MM.1S (cell line): Measurements from ENCODE around the gene ENDOV.

Experiments used
- DNase-seq: peaks from one replicate; pipeline ENCODE4 v3.0.0-alpha.2; 2015
- H2AFZ ChIP-seq: fragments of 300-600 bp; sonication (generic); 2 replicates; pipeline ENCODE4 v1.6.0; 2016; ENCODE audit warnings: antibody characterized with exemption, low read length
- H3F3A ChIP-seq: fragments of 300-600 bp; sonication (generic); 2 replicates; pipeline ENCODE4 v1.6.1; 2016; ENCODE audit warnings: mild to moderate bottlenecking, antibody characterized with exemption, low read length, moderate library complexity, mixed read lengths; ENCODE audit not compliant: insufficient read depth
- H3K27ac ChIP-seq: fragments of 300-600 bp; sonication (generic); 2 replicates; pipeline ENCODE4 v1.5.1; 2016; ENCODE audit warnings: mild to moderate bottlenecking, low read length
- H3K27me3 ChIP-seq: fragments of 300-600 bp; sonication (generic); replicated peaks from 2 replicates; pipeline ENCODE4 v1.6.0; 2016; ENCODE audit warnings: low read length; ENCODE audit not compliant: insufficient read depth
- H3K36me3 ChIP-seq: fragments of 300-600 bp; sonication (generic); replicated peaks from 2 replicates; pipeline ENCODE4 v1.6.1; 2016; ENCODE audit warnings: mild to moderate bottlenecking, low read length, mixed read lengths; ENCODE audit not compliant: insufficient read depth
- H3K4me1 ChIP-seq: fragments of 300-600 bp; sonication (generic); 2 replicates; pipeline ENCODE4 v1.6.1; 2016; ENCODE audit warnings: low read length, mixed read lengths
- H3K4me2 ChIP-seq: fragments of 300-600 bp; sonication (generic); 2 replicates; pipeline ENCODE4 v1.6.0; 2016; ENCODE audit warnings: low read depth, low read length
- H3K4me3 ChIP-seq: fragments of 300-600 bp; sonication (generic); 2 replicates; pipeline ENCODE4 v1.5.1; 2016; ENCODE audit warnings: low read length, mixed read lengths
- H3K79me2 ChIP-seq: fragments of 300-600 bp; sonication (generic); 2 replicates; pipeline ENCODE4 v1.6.1; 2016; ENCODE audit warnings: mixed run types, low read length, mixed read lengths
- H3K9ac ChIP-seq: fragments of 300-600 bp; sonication (generic); 2 replicates; pipeline ENCODE4 v1.6.1; 2016; ENCODE audit warnings: low read length, mixed read lengths
- H3K9me2 ChIP-seq: fragments of 300-600 bp; sonication (generic); replicated peaks from 2 replicates; pipeline ENCODE4 v1.6.1; 2016; ENCODE audit warnings: mild to moderate bottlenecking, low read length, mixed read lengths; ENCODE audit not compliant: insufficient read depth
- H3K9me3 ChIP-seq: fragments of 300-600 bp; sonication (generic); replicated peaks from 2 replicates; pipeline ENCODE4 v1.6.1; 2016; ENCODE audit warnings: mild to moderate bottlenecking, low read length, mixed read lengths; ENCODE audit not compliant: insufficient read depth
- H4K20me1 ChIP-seq: fragments of 300-600 bp; sonication (generic); 2 replicates; pipeline ENCODE4 v1.6.1; 2016; ENCODE audit warnings: mild to moderate bottlenecking, low read length, moderate library complexity, mixed read lengths; ENCODE audit not compliant: insufficient read depth
- EZH2 ChIP-seq: fragments of 300-600 bp; sonication (generic); optimal IDR thresholded peaks from 2 replicates; pipeline ENCODE3; 2017; ENCODE audit warnings: low read depth, mild to moderate bottlenecking, antibody characterized with exemption, low read length, mixed read lengths
- EZH2phosphoT487 ChIP-seq: fragments of 300-600 bp; sonication (generic); IDR thresholded peaks from 2 replicates; pipeline ENCODE4 v1.6.1; 2018; ENCODE audit warnings: antibody characterized with exemption, low read length
- TF ChIP-seq, protein P1 (sequence below): fragments of 300-600 bp; sonication (generic); IDR thresholded peaks from 2 replicates; pipeline ENCODE4 v1.5.1; 2016; ENCODE audit warnings: antibody characterized with exemption, low read length, mixed read lengths

The ENDOV gene

DNA sequence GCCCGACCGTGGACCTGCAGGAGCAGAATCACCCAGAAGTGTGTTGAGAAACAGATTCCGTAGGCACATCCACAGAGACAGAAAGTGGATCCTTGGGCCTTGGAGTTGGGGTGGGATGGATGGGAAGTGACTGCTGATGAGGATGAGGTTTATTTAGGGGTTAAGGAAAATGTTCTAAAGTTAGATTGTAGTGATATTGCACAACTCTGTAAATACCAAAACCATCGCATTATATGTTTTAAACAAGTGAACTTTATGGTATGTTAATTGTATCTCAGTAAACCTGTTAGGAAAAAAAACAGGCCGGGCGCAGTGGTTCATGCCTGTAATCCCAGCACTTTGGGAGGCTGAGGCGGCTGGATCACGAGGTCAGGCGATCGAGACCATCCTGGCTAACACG is 3.6 kb downstream of the ENDOV start:
- no peak overlapping the region for H2AFZ ChIP-seq
- H3K9me3 ChIP-seq, result no peaks in the 10 kb centered on the region

DNA sequence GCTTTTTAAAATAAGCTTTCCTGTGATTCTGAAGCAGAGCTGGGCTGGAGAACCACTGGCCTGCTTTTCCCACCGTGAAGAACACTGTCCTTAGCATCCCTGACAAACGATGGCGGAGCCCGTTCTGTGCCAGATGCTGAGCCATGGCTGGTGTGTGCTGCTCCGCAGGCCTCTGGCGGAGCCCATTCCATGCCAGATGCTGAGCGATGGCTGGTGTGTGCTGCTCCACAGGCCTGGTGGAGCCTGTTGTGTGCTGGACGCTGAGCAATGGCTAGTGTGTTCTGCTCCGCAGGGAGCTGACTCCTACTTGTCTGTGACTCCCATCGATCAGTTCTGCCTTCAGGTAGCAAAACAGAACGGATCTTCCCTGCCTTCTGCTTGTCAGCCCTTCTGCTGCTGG is 4.3 kb downstream of the ENDOV start:
- Histone ChIP-seq H3K4me3 (no peak overlapping the region), H3F3A (no peaks in the 10 kb centered on the region), H3K9ac (no peak overlapping the region), H4K20me1 (no peaks in the 10 kb centered on the region), H3K36me3 (no peaks in the 10 kb centered on the region), H3K79me2 (0 out of 2 replicates have a peak, but pooled peaks cover 4% of the 10 kb centered on the region), H3K4me1 (no peaks in the 10 kb centered on the region), H3K4me2 (no peak overlapping the region), H3K27me3 (peaks cover 7% of the 10 kb centered on the region), H3K27ac (no peak overlapping the region), H2AFZ (no peak overlapping the region), H3K9me2 (no peaks in the 10 kb centered on the region), H3K9me3 (no peaks in the 10 kb centered on the region)
- no peak for DNase-seq
- TF ChIP-seq, protein P1, sequence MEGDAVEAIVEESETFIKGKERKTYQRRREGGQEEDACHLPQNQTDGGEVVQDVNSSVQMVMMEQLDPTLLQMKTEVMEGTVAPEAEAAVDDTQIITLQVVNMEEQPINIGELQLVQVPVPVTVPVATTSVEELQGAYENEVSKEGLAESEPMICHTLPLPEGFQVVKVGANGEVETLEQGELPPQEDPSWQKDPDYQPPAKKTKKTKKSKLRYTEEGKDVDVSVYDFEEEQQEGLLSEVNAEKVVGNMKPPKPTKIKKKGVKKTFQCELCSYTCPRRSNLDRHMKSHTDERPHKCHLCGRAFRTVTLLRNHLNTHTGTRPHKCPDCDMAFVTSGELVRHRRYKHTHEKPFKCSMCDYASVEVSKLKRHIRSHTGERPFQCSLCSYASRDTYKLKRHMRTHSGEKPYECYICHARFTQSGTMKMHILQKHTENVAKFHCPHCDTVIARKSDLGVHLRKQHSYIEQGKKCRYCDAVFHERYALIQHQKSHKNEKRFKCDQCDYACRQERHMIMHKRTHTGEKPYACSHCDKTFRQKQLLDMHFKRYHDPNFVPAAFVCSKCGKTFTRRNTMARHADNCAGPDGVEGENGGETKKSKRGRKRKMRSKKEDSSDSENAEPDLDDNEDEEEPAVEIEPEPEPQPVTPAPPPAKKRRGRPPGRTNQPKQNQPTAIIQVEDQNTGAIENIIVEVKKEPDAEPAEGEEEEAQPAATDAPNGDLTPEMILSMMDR, result no peak
- TF ChIP-seq EZH2phosphoT487 (no peak), EZH2 (no peak)

More for the DNA sequence above, 3.6 kb downstream of the ENDOV start:
- DNase-seq, result no peak
- H3K4me2 ChIP-seq, result no peak overlapping the region
- peaks cover 10% of the 10 kb centered on the region for H3K27me3 ChIP-seq
- H3K36me3 ChIP-seq, result no peaks in the 10 kb centered on the region
- H3K4me3 ChIP-seq, result no peak overlapping the region
- TF ChIP-seq EZH2 (no peak), EZH2phosphoT487 (no peak)
- TF ChIP-seq, protein P1, result no peak
- H3K9ac ChIP-seq, result no peak overlapping the region
- H4K20me1 ChIP-seq, result no peaks in the 10 kb centered on the region
- no peaks in the 10 kb centered on the region for H3K9me2 ChIP-seq
- H3K27ac ChIP-seq, result no peak overlapping the region
- H3K79me2 ChIP-seq, result 0 out of 2 replicates have a peak, but pooled peaks cover 4% of the 10 kb centered on the region
- no peaks in the 10 kb centered on the region for H3K4me1 ChIP-seq
- peaks cover 3% of the 10 kb centered on the region; the same call in 1 of the 2 replicates for H3F3A ChIP-seq

DNA sequence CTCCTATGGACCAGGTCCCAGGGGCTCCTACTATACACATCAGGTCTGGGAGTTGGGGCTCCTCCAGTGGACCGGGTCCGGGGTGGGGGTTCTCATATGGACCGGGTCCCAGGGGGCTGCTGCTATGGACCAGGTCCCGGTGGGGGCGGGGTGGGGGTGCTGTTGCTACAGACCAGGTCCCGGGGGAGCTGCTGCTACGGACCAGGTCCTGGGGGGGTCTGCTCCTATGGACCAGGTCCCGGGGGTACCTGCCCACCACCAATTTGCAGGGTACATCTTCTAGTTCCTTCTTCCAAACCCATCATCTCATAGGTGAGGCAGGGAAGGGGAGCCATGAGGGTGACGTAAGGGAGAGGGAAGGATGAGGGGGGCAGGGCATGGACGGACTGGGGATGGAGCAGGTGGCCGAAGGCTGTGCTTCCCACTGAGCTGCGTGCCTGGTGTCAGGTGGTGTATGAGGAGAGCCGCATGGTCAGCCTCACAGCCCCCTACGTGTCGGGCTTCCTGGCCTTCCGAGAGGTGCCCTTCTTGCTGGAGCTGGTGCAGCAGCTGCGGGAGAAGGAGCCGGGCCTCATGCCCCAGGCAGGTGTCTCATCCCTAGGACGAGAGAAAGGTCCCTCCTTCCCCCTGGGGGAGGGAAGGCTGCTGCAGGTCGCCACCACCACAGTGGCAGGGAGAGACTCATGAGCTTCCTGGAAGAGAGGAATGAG is 6.6 kb downstream of the ENDOV start:
- Histone ChIP-seq H3K9ac (no peak overlapping the region), H3F3A (no peaks in the 10 kb centered on the region), H3K9me3 (no peaks in the 10 kb centered on the region), H3K27ac (no peak overlapping the region), H3K4me1 (no peaks in the 10 kb centered on the region), H3K9me2 (no peaks in the 10 kb centered on the region), H3K4me2 (no peak overlapping the region), H4K20me1 (no peaks in the 10 kb centered on the region), H3K4me3 (no peak overlapping the region), H2AFZ (no peak overlapping the region), H3K27me3 (peaks cover 18% of the 10 kb centered on the region), H3K36me3 (no peaks in the 10 kb centered on the region), H3K79me2 (no peaks in the 10 kb centered on the region)
- TF ChIP-seq, protein P1, result no peak
- TF ChIP-seq EZH2, result no peak
- no peak for TF ChIP-seq EZH2phosphoT487
- no peak for DNase-seq
